K562 (cell line): ENCODE data around the gene LMO7. TPM values are rescaled to one million over a fixed set of nuclear protein-coding genes. Genes with fewer than 3 reads are reported as not detected.

Experiments used
- ATAC-seq: fragments of 200-7000 bp; cut with Tn5 transposase; 3 replicates; pipeline ENCODE4 v1.9.1; 2020; ENCODE audit warnings: moderate library complexity
- BruUV-seq: library from RNA; stranded (reverse); fragments of 400-500 nt; replicated peaks from 2 replicates; lab custom pipeline; 2021; lab: Mats Ljungman, UMichigan
- CTCF ChIA-PET: fragments of 300-600 bp; formaldehyde crosslinking; extraction: SDS; loops from one replicate; lab custom pipeline; 2021; ENCODE audit warnings: low intra/inter-chr PET ratio; lab: Yijun Ruan, JAX
- POLR2A ChIA-PET: fragments of 300-600, 350-650 bp; sonication (Branson Sonifier 250); formaldehyde crosslinking; extraction: SDS; loops from one replicate; lab custom pipeline; 2021; ENCODE audit warnings: antibody characterized with exemption, inconsistent platforms; lab: Yijun Ruan, JAX
- DNase-seq, 4 experiments: peaks; one replicate each; pipeline versions ENCODE4 v3.0.0 to v3.0.0-alpha.2; 2011 to 2018; ENCODE audit warnings: low spot score in 3 of 4, mixed read lengths in 3 of 4; ENCODE audit errors: extremely low read depth in 1 of 4
- FAIRE-seq: peaks from 2 replicates; lab custom pipeline; 2011; peaks lifted over from hg19 to GRCh38; lab: Jason Lieb, UNC
- H2AFZ ChIP-seq: 2 replicates; pipeline ENCODE4 v1.6.0; 2011; ENCODE audit warnings: low read depth, low read length, control low read depth, inconsistent platforms
- H3K27ac ChIP-seq: fragments of 200-600 bp; 3 replicates; pipeline ENCODE4 v1.8.0; 2011; ENCODE audit warnings: low read depth, mild to moderate bottlenecking, control low read depth, inconsistent platforms, low read length, moderate library complexity, mixed read lengths; ENCODE audit errors: extremely low read depth
- H3K27me3 ChIP-seq, 2 experiments: fragments of 300-600 bp in 1 of 2; 2 replicates in 1 of 2; 3 replicates in 1 of 2; pipeline versions ENCODE4 v1.6.0 to v1.8.0; 2011; ENCODE audit warnings: inconsistent platforms in 2 of 2, low read length in 2 of 2, mild to moderate bottlenecking in 1 of 2, mixed read lengths in 1 of 2, moderate library complexity in 1 of 2; ENCODE audit not compliant: control insufficient read depth in 2 of 2, insufficient read depth in 2 of 2
- H3K36me3 ChIP-seq: fragments of 300-600 bp; 3 replicates; pipeline ENCODE4 v1.8.0; 2011; ENCODE audit warnings: mild to moderate bottlenecking, low read length, inconsistent platforms; ENCODE audit not compliant: control insufficient read depth, insufficient read depth
- H3K4me1 ChIP-seq, 2 experiments: fragments of 200-600 bp in 1 of 2; replicated peaks in 1 of 2; 2 replicates in 1 of 2; 3 replicates in 1 of 2; pipeline versions ENCODE4 v1.5.1 to v1.8.0; 2011; ENCODE audit warnings: inconsistent platforms in 2 of 2, low read length in 2 of 2, mild to moderate bottlenecking in 1 of 2, mixed read lengths in 1 of 2, moderate library complexity in 1 of 2; ENCODE audit not compliant: control insufficient read depth in 2 of 2, insufficient read depth in 2 of 2
- H3K4me2 ChIP-seq: 2 replicates; pipeline ENCODE4 v1.6.1; 2011; ENCODE audit warnings: low read length, control low read depth, inconsistent platforms, mixed read lengths; ENCODE audit not compliant: insufficient read depth
- H3K4me3 ChIP-seq: fragments of 200-600 bp; sonication (generic), shearing (Covaris generic); 2 replicates; pipeline ENCODE4 v1.5.1; 2016; ENCODE audit warnings: control low read depth, inconsistent platforms
- H3K79me2 ChIP-seq: fragments of 200-600 bp; 3 replicates; pipeline ENCODE4 v1.8.0; 2011; ENCODE audit warnings: low read length, inconsistent platforms; ENCODE audit not compliant: control insufficient read depth, insufficient read depth
- H3K9ac ChIP-seq, 2 experiments: 2 replicates each; pipeline versions ENCODE4 v1.6.0 to v1.6.1; 2011; ENCODE audit warnings: low read depth in 2 of 2, low read length in 2 of 2, control low read depth in 1 of 2, inconsistent platforms in 1 of 2, mild to moderate bottlenecking in 1 of 2, mixed read lengths in 1 of 2; ENCODE audit not compliant: insufficient read depth in 1 of 2
- H3K9me1 ChIP-seq: one replicate; pipeline ENCODE4 v1.6.0; 2011; ENCODE audit warnings: inconsistent platforms, mild to moderate bottlenecking, low read length, moderate library complexity; ENCODE audit not compliant: control insufficient read depth, insufficient read depth
- H3K9me3 ChIP-seq: replicated peaks from 2 replicates; pipeline ENCODE4 v1.5.1; 2011; ENCODE audit warnings: low read depth, low read length, inconsistent platforms; ENCODE audit not compliant: control insufficient read depth, insufficient read depth
- H4K20me1 ChIP-seq: replicated peaks from 2 replicates; pipeline ENCODE4 v1.6.1; 2011; ENCODE audit warnings: low read length, inconsistent platforms, mixed read lengths; ENCODE audit not compliant: control insufficient read depth, insufficient read depth
- HNRNPL ChIP-seq: fragments of 200-400 bp; formaldehyde crosslinking; IDR thresholded peaks from 2 replicates; pipeline ENCODE4 v1.6.1; 2017; ENCODE audit warnings: low read depth, mild to moderate bottlenecking, low read length
- PTBP1 ChIP-seq: fragments of 200-400 bp; formaldehyde crosslinking; IDR thresholded peaks from 2 replicates; pipeline ENCODE4 v1.6.1; 2017; ENCODE audit warnings: low read depth, low read length
- ZNF316 ChIP-seq: fragments of 450-650 bp; IDR thresholded peaks from 2 replicates; pipeline ENCODE4 v1.6.1; 2016
- ZNF445 ChIP-seq: fragments of 250-450 bp; sonication (Bioruptor Pico); IDR thresholded peaks from 2 replicates; pipeline ENCODE4 v1.4.0; 2020; ENCODE audit warnings: low read depth, mild to moderate bottlenecking, moderate library complexity
- in situ Hi-C: fragments of 300-500 bp; cut with MboI; formaldehyde crosslinking; loops from 4 replicates; pipeline ENCODE4 v1.15.0; 2018; ENCODE audit warnings: inconsistent platforms, mixed read lengths
- intact Hi-C: fragments of 100-400 bp; cut with micrococcal nuclease; formaldehyde crosslinking; loops from 2 replicates; pipeline ENCODE4 v1.14.2; 2022
- polyA plus RNA-seq, 8 experiments: library from polyadenylated mRNA; depleted of rRNA in 4 of 8; stranded (reverse) in 5 of 8; unstranded in 3 of 8; fragments of >200 nt; fragmentation: Nextera tagmentation in 2 of 8; fragmentation: Illumina TruSeq in 1 of 8; extraction: Ambion mirVana in 2 of 8; extraction: Trizol in 1 of 8; gene quantifications; 2 replicates each; pipeline versions ENCODE4 v1.2.1 to v1.2.3, GENCODE V29; 2011 to 2014; ENCODE audit warnings: inconsistent platforms in 1 of 8, missing spikeins in 1 of 8
- total RNA-seq, 7 experiments: library from RNA; depleted of rRNA in 6 of 7; stranded (reverse); fragments of >200 nt in 6 of 7; fragmentation: Illumina TruSeq in 2 of 7; extraction: Trizol in 2 of 7; gene quantifications; 2 replicates each; pipeline versions ENCODE4 v1.2.1 to v1.2.3, GENCODE V29; 2011 to 2021; ENCODE audit warnings: low replicate concordance in 1 of 7
- TF ChIP-seq, protein P1 (sequence below), 3 experiments: fragments of 200-800 bp in 1 of 3; sonication (Bioruptor generic) in 1 of 3; sonication (generic) in 1 of 3; formaldehyde crosslinking in 1 of 3; IDR thresholded peaks; 2 replicates each; pipeline versions ENCODE4 v1.6.1 to v1.8.0; 2016 to 2022; ENCODE audit warnings: mild to moderate bottlenecking in 2 of 3, missing compliant biosample characterization in 2 of 3, missing genetic modification characterization in 2 of 3, missing genetic modification reagents in 1 of 3
- TF ChIP-seq, protein P2 (sequence below): sonication (generic); formaldehyde crosslinking; IDR thresholded peaks from 2 replicates; pipeline ENCODE4 v1.9.0; 2022; ENCODE audit warnings: mild to moderate bottlenecking, missing genetic modification reagents
- TF ChIP-seq, protein P3 (sequence below): fragments of 150-350 bp; conservative IDR thresholded peaks from 2 replicates; pipeline ENCODE4 v1.6.1; 2014; ENCODE audit warnings: low read length
- TF ChIP-seq, protein P4 (sequence below), 2 experiments: fragments of 450-650 bp in 1 of 2; sonication (generic) in 1 of 2; formaldehyde crosslinking; conservative IDR thresholded peaks; 2 replicates each; pipeline versions ENCODE4 v1.4.0 to v1.8.1; 2020 to 2022; ENCODE audit warnings: mild to moderate bottlenecking in 1 of 2, missing genetic modification reagents in 1 of 2
- TF ChIP-seq, protein P5 (sequence below): fragments of 250-450 bp; sonication (Bioruptor Pico); IDR thresholded peaks from 2 replicates; pipeline ENCODE4 v1.4.0; 2020; ENCODE audit warnings: borderline replicate concordance

LMO7 gene
- total and polyA plus RNA-seq, 9 of the 15 experiments (the other 6 are each of a cell fraction or from before 2014, with no cell fraction given) = 0.42 to 4.3 (median 1.7) TPM

DNA sequence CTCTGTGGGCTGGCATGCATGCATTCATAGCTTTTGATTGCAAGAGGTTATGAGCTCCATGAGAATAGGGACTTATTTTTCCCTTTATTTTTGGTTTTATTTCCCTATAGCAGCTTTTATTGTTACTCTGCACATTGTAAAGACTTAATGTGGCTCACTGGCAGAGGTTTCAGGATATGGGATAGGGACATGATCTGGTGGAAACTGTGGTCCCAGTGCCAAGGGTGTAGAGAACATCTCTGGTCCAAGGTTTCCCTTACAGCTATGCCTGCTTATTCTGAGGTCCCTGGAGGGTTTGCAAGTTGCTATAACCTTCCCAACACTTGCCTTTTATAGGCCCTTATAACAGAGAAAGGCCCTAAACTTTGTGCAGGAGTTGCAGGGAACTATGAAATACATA lies 33.6 kb downstream of the LMO7 start:
- Histone ChIP-seq H4K20me1 (no peaks in the 10 kb centered on the region), H3K79me2 (no peaks in the 10 kb centered on the region), H3K27me3 (no peaks in the 10 kb centered on the region), H3K9me1 (no peaks in the 10 kb centered on the region), H3K4me2 (no peak overlapping the region), H3K36me3 (no peaks in the 10 kb centered on the region), H3K4me3 (no peak overlapping the region), H3K27ac (no peak overlapping the region), H2AFZ (no peak overlapping the region), H3K9me3 (no peaks in the 10 kb centered on the region), H3K9ac (no peak overlapping the region), H3K4me1 (no peaks in the 10 kb centered on the region)
- CTCF ChIA-PET = no interaction called here
- DNase-seq (no peak), ATAC-seq (no peak), FAIRE-seq (no peak)
- intact Hi-C loops = loop anchor here (10.0 kb wide), 1 partner anchor 185 kb away; the partner anchor contains the start of gene TBC1D4
- no TSS peak for BruUV-seq
- TF ChIP-seq, protein P1, sequence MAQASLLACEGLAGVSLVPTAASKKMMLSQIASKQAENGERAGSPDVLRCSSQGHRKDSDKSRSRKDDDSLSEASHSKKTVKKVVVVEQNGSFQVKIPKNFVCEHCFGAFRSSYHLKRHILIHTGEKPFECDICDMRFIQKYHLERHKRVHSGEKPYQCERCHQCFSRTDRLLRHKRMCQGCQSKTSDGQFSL (CRISPR knock-in tag; IDR thresholded peaks at IDR 0.05) = no peak
- TF ChIP-seq, protein P1 (tag; IDR thresholded peaks at IDR 0.05) = no peak
- TF ChIP-seq HNRNPL (no peak), ZNF316 (no peak), PTBP1 (no peak), ZNF445 (CRISPR knock-in tag) (no peak)
- TF ChIP-seq, protein P2, sequence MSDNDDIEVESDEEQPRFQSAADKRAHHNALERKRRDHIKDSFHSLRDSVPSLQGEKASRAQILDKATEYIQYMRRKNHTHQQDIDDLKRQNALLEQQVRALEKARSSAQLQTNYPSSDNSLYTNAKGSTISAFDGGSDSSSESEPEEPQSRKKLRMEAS (CRISPR knock-in tag) = no peak
- TF ChIP-seq, protein P3, sequence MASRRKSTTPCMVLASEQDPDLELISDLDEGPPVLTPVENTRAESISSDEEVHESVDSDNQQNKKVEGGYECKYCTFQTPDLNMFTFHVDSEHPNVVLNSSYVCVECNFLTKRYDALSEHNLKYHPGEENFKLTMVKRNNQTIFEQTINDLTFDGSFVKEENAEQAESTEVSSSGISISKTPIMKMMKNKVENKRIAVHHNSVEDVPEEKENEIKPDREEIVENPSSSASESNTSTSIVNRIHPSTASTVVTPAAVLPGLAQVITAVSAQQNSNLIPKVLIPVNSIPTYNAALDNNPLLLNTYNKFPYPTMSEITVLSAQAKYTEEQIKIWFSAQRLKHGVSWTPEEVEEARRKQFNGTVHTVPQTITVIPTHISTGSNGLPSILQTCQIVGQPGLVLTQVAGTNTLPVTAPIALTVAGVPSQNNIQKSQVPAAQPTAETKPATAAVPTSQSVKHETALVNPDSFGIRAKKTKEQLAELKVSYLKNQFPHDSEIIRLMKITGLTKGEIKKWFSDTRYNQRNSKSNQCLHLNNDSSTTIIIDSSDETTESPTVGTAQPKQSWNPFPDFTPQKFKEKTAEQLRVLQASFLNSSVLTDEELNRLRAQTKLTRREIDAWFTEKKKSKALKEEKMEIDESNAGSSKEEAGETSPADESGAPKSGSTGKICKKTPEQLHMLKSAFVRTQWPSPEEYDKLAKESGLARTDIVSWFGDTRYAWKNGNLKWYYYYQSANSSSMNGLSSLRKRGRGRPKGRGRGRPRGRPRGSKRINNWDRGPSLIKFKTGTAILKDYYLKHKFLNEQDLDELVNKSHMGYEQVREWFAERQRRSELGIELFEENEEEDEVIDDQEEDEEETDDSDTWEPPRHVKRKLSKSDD = no peak
- TF ChIP-seq, protein P4, sequence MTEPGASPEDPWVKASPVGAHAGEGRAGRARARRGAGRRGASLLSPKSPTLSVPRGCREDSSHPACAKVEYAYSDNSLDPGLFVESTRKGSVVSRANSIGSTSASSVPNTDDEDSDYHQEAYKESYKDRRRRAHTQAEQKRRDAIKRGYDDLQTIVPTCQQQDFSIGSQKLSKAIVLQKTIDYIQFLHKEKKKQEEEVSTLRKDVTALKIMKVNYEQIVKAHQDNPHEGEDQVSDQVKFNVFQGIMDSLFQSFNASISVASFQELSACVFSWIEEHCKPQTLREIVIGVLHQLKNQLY (CRISPR knock-in tag; conservative IDR thresholded peaks at IDR 0.05) = no peak
- TF ChIP-seq, protein P5, sequence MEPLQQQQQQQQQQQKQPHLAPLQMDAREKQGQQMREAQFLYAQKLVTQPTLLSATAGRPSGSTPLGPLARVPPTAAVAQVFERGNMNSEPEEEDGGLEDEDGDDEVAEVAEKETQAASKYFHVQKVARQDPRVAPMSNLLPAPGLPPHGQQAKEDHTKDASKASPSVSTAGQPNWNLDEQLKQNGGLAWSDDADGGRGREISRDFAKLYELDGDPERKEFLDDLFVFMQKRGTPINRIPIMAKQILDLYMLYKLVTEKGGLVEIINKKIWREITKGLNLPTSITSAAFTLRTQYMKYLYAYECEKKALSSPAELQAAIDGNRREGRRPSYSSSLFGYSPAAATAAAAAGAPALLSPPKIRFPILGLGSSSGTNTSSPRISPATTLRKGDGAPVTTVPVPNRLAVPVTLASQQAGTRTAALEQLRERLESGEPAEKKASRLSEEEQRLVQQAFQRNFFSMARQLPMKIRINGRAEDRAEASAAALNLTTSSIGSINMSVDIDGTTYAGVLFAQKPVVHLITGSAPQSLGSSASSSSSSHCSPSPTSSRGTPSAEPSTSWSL (CRISPR knock-in tag) = no peak
- in situ Hi-C loops = no loop called here
- POLR2A ChIA-PET = no interaction called here
